DND-41 (cell line): ENCODE results near the gene UBA3.

Source experiments
- EZH2 ChIP-seq: IDR thresholded peaks from 3 replicates; pipeline ENCODE4 v1.6.1; 2012; ENCODE audit warnings: borderline replicate concordance, low read depth, mild to moderate bottlenecking, moderate library complexity, low read length, inconsistent platforms; ENCODE audit not compliant: severe bottlenecking
- TF ChIP-seq, protein P1 (sequence below): IDR thresholded peaks from 2 replicates; pipeline ENCODE4 v1.5.1; 2012; ENCODE audit warnings: borderline replicate concordance, low read length, moderate library complexity, mild to moderate bottlenecking; ENCODE audit not compliant: poor library complexity, severe bottlenecking; ENCODE audit errors: extremely low read depth

DNA sequence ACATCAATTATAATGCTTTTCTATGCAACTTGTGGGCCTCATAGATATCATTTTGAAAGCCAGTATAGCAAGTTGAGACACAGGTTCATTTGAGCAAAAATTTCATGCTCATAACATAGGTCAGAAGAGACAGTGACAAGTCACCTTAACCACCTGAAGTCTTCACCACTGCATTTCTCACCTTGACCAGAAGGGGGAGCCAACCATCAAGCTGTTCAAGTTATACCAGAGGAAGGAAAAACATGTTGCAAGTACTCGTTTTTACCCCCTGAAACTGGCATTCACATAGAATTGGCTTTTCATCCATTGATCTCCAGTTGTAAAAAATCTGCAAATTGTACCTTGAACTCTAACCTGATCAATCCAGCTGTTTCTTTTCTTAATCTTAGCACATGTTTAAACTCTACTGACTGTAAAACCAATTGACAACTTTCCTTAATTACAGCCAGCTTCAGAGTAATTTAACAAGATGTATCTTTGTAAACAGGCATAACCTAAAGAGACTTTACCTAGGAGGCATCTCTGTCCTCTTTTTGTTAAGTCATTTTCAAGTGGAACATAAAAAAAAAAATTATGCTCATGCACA is 40.8 kb upstream of the UBA3 start:
- TF ChIP-seq, protein P1, sequence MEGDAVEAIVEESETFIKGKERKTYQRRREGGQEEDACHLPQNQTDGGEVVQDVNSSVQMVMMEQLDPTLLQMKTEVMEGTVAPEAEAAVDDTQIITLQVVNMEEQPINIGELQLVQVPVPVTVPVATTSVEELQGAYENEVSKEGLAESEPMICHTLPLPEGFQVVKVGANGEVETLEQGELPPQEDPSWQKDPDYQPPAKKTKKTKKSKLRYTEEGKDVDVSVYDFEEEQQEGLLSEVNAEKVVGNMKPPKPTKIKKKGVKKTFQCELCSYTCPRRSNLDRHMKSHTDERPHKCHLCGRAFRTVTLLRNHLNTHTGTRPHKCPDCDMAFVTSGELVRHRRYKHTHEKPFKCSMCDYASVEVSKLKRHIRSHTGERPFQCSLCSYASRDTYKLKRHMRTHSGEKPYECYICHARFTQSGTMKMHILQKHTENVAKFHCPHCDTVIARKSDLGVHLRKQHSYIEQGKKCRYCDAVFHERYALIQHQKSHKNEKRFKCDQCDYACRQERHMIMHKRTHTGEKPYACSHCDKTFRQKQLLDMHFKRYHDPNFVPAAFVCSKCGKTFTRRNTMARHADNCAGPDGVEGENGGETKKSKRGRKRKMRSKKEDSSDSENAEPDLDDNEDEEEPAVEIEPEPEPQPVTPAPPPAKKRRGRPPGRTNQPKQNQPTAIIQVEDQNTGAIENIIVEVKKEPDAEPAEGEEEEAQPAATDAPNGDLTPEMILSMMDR = peak; percentile 98
- TF ChIP-seq EZH2 = no peak
